GM19463 (cell line): ENCODE results near the gene LIN54.
A peak's percentile ranks its signal among the peaks of the same experiment; 100 is the strongest.
"Not testable (repeated sequence)": the region's sequence is repeated elsewhere in the genome, so short reads cannot be mapped to it uniquely, and the experiment has no call there.

Experiments
- ATAC-seq: cut with Tn5 transposase; IDR thresholded peaks from one replicate; pipeline ENCODE4 v1.9.1; 2021; ENCODE audit warnings: mild to moderate bottlenecking, moderate library complexity; ENCODE audit not compliant: unreplicated experiment

The LIN54 gene

GRCh38 chr4:83012687-83013419, 2.2 kb upstream of the LIN54 start:
- peak; percentile 85 for ATAC-seq

- ATAC-seq = peak; percentile 7
These were observed 1.6 kb upstream of the LIN54 start for GRCh38 chr4:83012200-83012686.

- no peak for ATAC-seq
These were observed 1.1 kb upstream of the LIN54 start for GRCh38 chr4:83011689-83012199.

GRCh38 chr4:83010111-83010521, 507 bp downstream of the LIN54 start:
- ATAC-seq = no peak

GRCh38 chr4:83009529-83009928, 1.1 kb downstream of the LIN54 start:
- no peak for ATAC-seq

GRCh38 chr4:83003044-83003791, 7.4 kb downstream of the LIN54 start:
- not testable (repeated sequence) for ATAC-seq

GRCh38 chr4:83002329-83002728, 8.3 kb downstream of the LIN54 start:
- no peak for ATAC-seq

GRCh38 chr4:82998898-82999297, 11.7 kb downstream of the LIN54 start:
- ATAC-seq = no peak

GRCh38 chr4:82994834-82995233, 15.8 kb downstream of the LIN54 start:
- ATAC-seq = no peak

GRCh38 chr4:82989575-82990429, 20.8 kb downstream of the LIN54 start:
- peak; percentile 89 for ATAC-seq

GRCh38 chr4:82988323-82988832, 22.2 kb downstream of the LIN54 start:
- no peak for ATAC-seq

GRCh38 chr4:82987519-82987918, 23.1 kb downstream of the LIN54 start:
- ATAC-seq = not testable (repeated sequence)

GRCh38 chr4:82984459-82984858, 26.2 kb downstream of the LIN54 start:
- no peak for ATAC-seq

- ATAC-seq = no peak
These were observed 27.2 kb downstream of the LIN54 start for GRCh38 chr4:82983444-82983843.

GRCh38 chr4:82981138-82981537, 29.5 kb downstream of the LIN54 start:
- ATAC-seq = no peak

- ATAC-seq = no peak
These were observed 34.8 kb downstream of the LIN54 start for GRCh38 chr4:82975792-82976191.

GRCh38 chr4:82969414-82969813, 41.2 kb downstream of the LIN54 start:
- ATAC-seq = peak; percentile 17

GRCh38 chr4:82968972-82969371, 41.7 kb downstream of the LIN54 start:
- ATAC-seq = peak; percentile 80

GRCh38 chr4:82965763-82966162, 44.9 kb downstream of the LIN54 start:
- no peak for ATAC-seq

GRCh38 chr4:82957045-82957444, 53.6 kb downstream of the LIN54 start:
- no peak for ATAC-seq

- no peak for ATAC-seq
These were observed 56.4 kb downstream of the LIN54 start for GRCh38 chr4:82954212-82954611.
